ENCODE measurements around the gene CPM. TPM values are rescaled to one million over a fixed set of nuclear protein-coding genes. Genes with fewer than 3 reads are reported as not detected.

Gene CPM
- total RNA-seq, 6 experiments from 2014 or later: 1.4 to 3.0 (median 2.3) TPM

- peaks cover 6% of the 10 kb centered on the region for H3K27me3 Mint-ChIP-seq (ENCODE audit: insufficient read depth)
- H3K27ac Mint-ChIP-seq: no peak overlapping the region
These were observed 10.9 kb upstream of the CPM start for GRCh38 chr12:68943848-68944247.

DNA sequence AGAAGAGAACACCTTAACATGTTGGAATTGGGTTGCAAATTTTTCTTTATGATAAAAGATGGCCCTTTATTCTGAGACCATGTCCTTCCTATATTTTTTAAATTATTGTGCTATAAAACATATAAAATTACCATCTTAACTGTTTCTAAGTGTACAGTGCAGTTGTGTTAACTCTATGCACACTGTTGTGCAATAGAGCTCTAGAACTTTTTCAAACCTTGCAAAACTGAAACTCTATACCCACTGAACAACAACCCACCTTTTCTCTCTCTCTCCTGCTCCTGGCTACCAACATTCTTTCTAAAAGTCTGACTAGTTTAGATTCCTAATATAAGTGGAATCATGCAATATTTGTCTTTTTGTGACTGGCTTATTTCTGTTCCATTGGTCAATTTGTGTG, 7.8 kb upstream of the CPM start:
- H3K36me3 Mint-ChIP-seq (ENCODE audit: low read depth): no peaks in the 10 kb centered on the region
- H3K27me3 Mint-ChIP-seq (ENCODE audit: insufficient read depth): peaks cover 6% of the 10 kb centered on the region
- H3K4me3 Mint-ChIP-seq: no peak overlapping the region
- no peaks in the 10 kb centered on the region for H3K4me1 Mint-ChIP-seq (ENCODE audit: low read depth)
- TF ChIP-seq CTCF (IDR thresholded peaks at IDR 0.05): no peak
- DNase-seq: no peak
- H3K27ac Mint-ChIP-seq: no peak overlapping the region
- H3K9me3 Mint-ChIP-seq: no peaks in the 10 kb centered on the region

More at GRCh38 chr12:68943848-68944247, 10.9 kb upstream of the CPM start:
- Mint-ChIP-seq H3K4me3 (no peak overlapping the region), H3K36me3 (ENCODE audit: low read depth) (no peaks in the 10 kb centered on the region), H3K9me3 (no peaks in the 10 kb centered on the region), H3K4me1 (ENCODE audit: low read depth) (no peaks in the 10 kb centered on the region)
- DNase-seq: no peak
- no peak for TF ChIP-seq CTCF (IDR thresholded peaks at IDR 0.05)

DNA sequence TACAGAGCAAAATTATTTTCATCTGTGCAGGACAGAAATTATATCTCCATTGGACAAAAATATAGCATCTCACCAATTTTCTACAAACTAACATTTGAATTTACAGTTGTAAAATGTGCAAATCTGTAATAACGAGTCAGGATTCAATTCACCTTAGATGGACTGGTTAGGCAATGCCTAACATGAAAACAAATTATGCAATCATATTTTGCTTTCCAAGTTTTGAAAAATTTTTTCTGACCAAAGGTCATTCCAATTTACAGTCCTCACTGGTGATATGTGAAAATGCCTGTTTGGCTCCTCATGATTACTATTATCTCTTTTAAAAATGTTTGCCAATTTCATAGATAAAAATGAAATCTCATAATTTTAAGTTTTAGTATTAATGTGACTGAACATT, 6.5 kb upstream of the CPM start:
- H3K27me3 Mint-ChIP-seq (ENCODE audit: insufficient read depth): peaks cover 4% of the 10 kb centered on the region; the same call in 1 of the 2 replicates
- H3K9me3 Mint-ChIP-seq: no peaks in the 10 kb centered on the region
- TF ChIP-seq CTCF (IDR thresholded peaks at IDR 0.05): no peak
- H3K4me3 Mint-ChIP-seq: no peak overlapping the region
- no peaks in the 10 kb centered on the region for H3K36me3 Mint-ChIP-seq (ENCODE audit: low read depth)
- no peak overlapping the region for H3K27ac Mint-ChIP-seq
- H3K4me1 Mint-ChIP-seq (ENCODE audit: low read depth): no peaks in the 10 kb centered on the region
- no peak for DNase-seq

GRCh38 chr12:68934392-68934791, 1.4 kb upstream of the CPM start:
- no peak for TF ChIP-seq CTCF (IDR thresholded peaks at IDR 0.05)
- Mint-ChIP-seq H3K4me1 (ENCODE audit: low read depth) (peaks cover 7% of the 10 kb centered on the region; the same call in 1 of the 2 replicates), H3K4me3 (no peak overlapping the region), H3K27ac (no peak overlapping the region), H3K36me3 (ENCODE audit: low read depth) (no peaks in the 10 kb centered on the region), H3K9me3 (no peaks in the 10 kb centered on the region), H3K27me3 (ENCODE audit: insufficient read depth) (no peaks in the 10 kb centered on the region)
- no peak for DNase-seq

GRCh38 chr12:68932128-68932960, 627 bp downstream of the CPM start:
- Mint-ChIP-seq H3K4me3 (peak overlapping the region; percentile 76), H3K27ac (no peak overlapping the region), H3K36me3 (ENCODE audit: low read depth) (peaks cover 6% of the 10 kb centered on the region; the same call in 1 of the 2 replicates), H3K9me3 (no peaks in the 10 kb centered on the region; the same call in 1 of the 2 replicates), H3K4me1 (ENCODE audit: low read depth) (peaks cover 7% of the 10 kb centered on the region; the same call in 1 of the 2 replicates), H3K27me3 (ENCODE audit: insufficient read depth) (no peaks in the 10 kb centered on the region)
- TF ChIP-seq CTCF (IDR thresholded peaks at IDR 0.05): no peak
- DNase-seq: no peak
